Activated B cell treated with CpG ODN at 0.5 μM for 24 hours (primary cell): Measurements from ENCODE around the gene AGAP2. TPM values are rescaled to one million over a fixed set of nuclear protein-coding genes. Genes with fewer than 3 reads are reported as not detected.

Experiments
- ATAC-seq: fragments of 200-7000 bp; cut with Tn5 transposase; one replicate; pipeline ENCODE4 v1.10.0; 2021; ENCODE audit warnings: low read depth, mild to moderate bottlenecking, moderate library complexity
- CTCF ChIA-PET: fragments of 350-600 bp; sonication (Branson Sonifier 250); formaldehyde crosslinking; loops from one replicate; lab custom pipeline; 2021; ENCODE audit warnings: antibody characterized with exemption; lab: Charles Lee
- POLR2A ChIA-PET: fragments of 350-600 bp; sonication (Branson Sonifier 250); formaldehyde crosslinking; loops from one replicate; lab custom pipeline; 2021; ENCODE audit warnings: antibody characterized with exemption; lab: Charles Lee
- DNase-seq: peaks from one replicate; pipeline ENCODE4 v3.0.0; 2022
- H3K27ac Mint-ChIP-seq: one replicate; pipeline ENCODE4 v1.8.0; 2020; ENCODE audit warnings: mixed read lengths
- H3K27me3 Mint-ChIP-seq: one replicate; pipeline ENCODE4 v1.8.0; 2021; ENCODE audit warnings: mixed read lengths
- H3K36me3 Mint-ChIP-seq: one replicate; pipeline ENCODE4 v1.8.0; 2021; ENCODE audit warnings: low read depth, mixed read lengths
- H3K4me1 Mint-ChIP-seq: one replicate; pipeline ENCODE4 v1.8.0; 2021; ENCODE audit warnings: mixed read lengths
- H3K4me3 Mint-ChIP-seq: one replicate; pipeline ENCODE4 v1.8.0; 2020; ENCODE audit warnings: mild to moderate bottlenecking, mixed read lengths
- H3K9me3 Mint-ChIP-seq: one replicate; pipeline ENCODE4 v1.8.0; 2020; ENCODE audit warnings: mixed read lengths
- intact Hi-C: fragments of 100-400 bp; cut with micrococcal nuclease; formaldehyde crosslinking; loops from one replicate; pipeline ENCODE4 v1.15.1; 2024
- total RNA-seq: library from RNA; stranded (reverse); gene quantifications from 2 replicates; pipeline ENCODE4 v1.2.3, GENCODE V29; 2022
- TF ChIP-seq, protein P1 (sequence below): fragments of 200-600 bp; IDR thresholded peaks from one replicate; pipeline ENCODE4 v1.8.0; 2022; ENCODE audit warnings: antibody characterized with exemption, mild to moderate bottlenecking

AGAP2 gene
- total RNA-seq, 1 donor from 2014 or later, result 18.5 TPM

DNA sequence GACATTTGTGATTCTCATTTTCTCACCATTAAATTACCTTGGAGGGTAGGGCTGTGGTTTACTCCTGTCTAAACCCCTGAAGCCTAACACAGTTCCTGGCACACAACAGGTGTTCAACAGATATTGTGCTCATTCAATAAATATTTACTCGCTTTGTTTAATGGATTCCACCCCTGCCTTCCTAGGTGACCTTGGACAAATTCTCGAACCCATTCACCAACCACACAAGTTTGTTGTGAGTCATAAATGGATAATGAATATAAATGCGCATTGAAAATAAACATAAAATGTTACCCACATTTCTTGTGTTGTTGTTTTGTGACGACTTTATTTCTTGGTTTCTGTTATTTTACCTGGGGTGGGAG lies 43.7 kb upstream of the AGAP2 start:
- peak overlapping the region; percentile 99 for H3K4me3 Mint-ChIP-seq
- peaks cover 22% of the 10 kb centered on the region for H3K4me1 Mint-ChIP-seq
- ATAC-seq, result no peak
- TF ChIP-seq, protein P1, sequence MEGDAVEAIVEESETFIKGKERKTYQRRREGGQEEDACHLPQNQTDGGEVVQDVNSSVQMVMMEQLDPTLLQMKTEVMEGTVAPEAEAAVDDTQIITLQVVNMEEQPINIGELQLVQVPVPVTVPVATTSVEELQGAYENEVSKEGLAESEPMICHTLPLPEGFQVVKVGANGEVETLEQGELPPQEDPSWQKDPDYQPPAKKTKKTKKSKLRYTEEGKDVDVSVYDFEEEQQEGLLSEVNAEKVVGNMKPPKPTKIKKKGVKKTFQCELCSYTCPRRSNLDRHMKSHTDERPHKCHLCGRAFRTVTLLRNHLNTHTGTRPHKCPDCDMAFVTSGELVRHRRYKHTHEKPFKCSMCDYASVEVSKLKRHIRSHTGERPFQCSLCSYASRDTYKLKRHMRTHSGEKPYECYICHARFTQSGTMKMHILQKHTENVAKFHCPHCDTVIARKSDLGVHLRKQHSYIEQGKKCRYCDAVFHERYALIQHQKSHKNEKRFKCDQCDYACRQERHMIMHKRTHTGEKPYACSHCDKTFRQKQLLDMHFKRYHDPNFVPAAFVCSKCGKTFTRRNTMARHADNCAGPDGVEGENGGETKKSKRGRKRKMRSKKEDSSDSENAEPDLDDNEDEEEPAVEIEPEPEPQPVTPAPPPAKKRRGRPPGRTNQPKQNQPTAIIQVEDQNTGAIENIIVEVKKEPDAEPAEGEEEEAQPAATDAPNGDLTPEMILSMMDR, result no peak
- H3K27me3 Mint-ChIP-seq, result no peaks in the 10 kb centered on the region
- intact Hi-C loops, result loop anchor here (1.0 to 2.0 kb wide), 6 partner anchors 10 to 123 kb away; partner anchors contain the start of genes CDK4, EEF1AKMT3 and METTL1
- no peaks in the 10 kb centered on the region for H3K9me3 Mint-ChIP-seq
- ChIA-PET CTCF (interaction anchor here (1.0 to 2.7 kb wide), 3 partner anchors 21 to 26 kb away, joined by 5 to 16 read pairs (median 9); no protein-coding TSS in a partner anchor), POLR2A (interaction anchor here (1.2 to 2.4 kb wide), 3 partner anchors 10 to 114 kb away, joined by 5 to 11 read pairs (median 11); partner anchors contain the start of genes EEF1AKMT3 and METTL1)
- peak overlapping the region; percentile 97 for H3K27ac Mint-ChIP-seq
- DNase-seq, result no peak
- H3K36me3 Mint-ChIP-seq, result peaks cover 28% of the 10 kb centered on the region

DNA sequence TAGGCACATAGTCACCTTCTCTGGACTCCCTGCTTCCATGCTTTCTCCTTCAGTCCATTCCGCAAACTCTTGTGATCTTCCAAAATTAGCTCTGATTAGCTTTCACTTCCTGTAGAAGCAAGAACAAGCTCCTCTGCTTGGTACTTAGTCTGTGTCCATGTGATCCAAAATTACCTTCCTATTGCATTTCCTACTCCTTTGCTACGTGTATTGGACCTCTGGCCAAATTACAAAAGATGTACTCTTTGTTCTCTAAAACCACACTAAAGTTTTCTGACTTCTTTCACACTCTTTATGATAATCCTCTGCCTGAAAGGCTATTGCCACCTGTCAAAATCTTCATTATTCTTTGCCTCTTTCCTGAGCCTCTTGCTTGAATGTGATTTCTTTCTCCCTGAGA lies 43.3 kb upstream of the AGAP2 start:
- intact Hi-C loops, result loop anchor here (1.0 to 2.0 kb wide), 6 partner anchors 10 to 124 kb away; partner anchors contain the start of genes CDK4, EEF1AKMT3 and METTL1
- POLR2A ChIA-PET, result interaction anchor here (2.3 kb wide), 1 partner anchor 10 kb away, joined by 11 read pairs; the partner anchor contains the start of genes EEF1AKMT3 and METTL1

DNA sequence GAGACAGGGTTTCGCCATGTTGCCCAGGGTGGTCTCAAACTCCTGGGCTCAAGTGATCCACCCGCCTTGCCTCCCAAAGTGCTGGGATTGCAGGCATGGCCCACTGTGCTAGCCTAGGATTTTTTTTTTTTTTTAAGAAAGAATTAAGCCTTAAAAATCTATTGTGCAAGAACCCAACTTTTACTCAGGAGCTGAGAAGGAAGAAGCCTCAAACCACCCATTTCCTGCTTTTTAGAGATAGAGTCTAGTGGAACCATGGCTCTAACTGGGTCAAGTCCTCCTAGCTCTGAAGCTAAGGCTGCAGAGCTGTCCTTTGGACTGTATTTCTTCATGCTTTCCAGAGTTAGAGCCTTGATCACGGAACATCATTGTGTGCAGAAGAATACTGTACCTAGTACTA lies 42.7 kb upstream of the AGAP2 start:
- Mint-ChIP-seq H3K27me3 (no peaks in the 10 kb centered on the region), H3K36me3 (peaks cover 18% of the 10 kb centered on the region), H3K27ac (no peak overlapping the region), H3K9me3 (no peaks in the 10 kb centered on the region), H3K4me3 (no peak overlapping the region), H3K4me1 (peaks cover 22% of the 10 kb centered on the region)
- TF ChIP-seq, protein P1, result no peak
- ChIA-PET CTCF (interaction anchor here (0.9 to 1.3 kb wide), 3 partner anchors 19 to 124 kb away, joined by 3 to 9 read pairs (median 5); no protein-coding TSS in a partner anchor), POLR2A (interaction anchor here (2.3 kb wide), 1 partner anchor 9 kb away, joined by 11 read pairs; the partner anchor contains the start of genes EEF1AKMT3 and METTL1)
- DNase-seq, result no peak
- ATAC-seq, result no peak
- intact Hi-C loops, result no loop called here

More for the DNA sequence above, 43.3 kb upstream of the AGAP2 start:
- TF ChIP-seq, protein P1, result no peak
- H3K27me3 Mint-ChIP-seq, result no peaks in the 10 kb centered on the region
- H3K9me3 Mint-ChIP-seq, result no peaks in the 10 kb centered on the region
- peaks cover 22% of the 10 kb centered on the region for H3K4me1 Mint-ChIP-seq
- no peak for ATAC-seq
- peaks cover 24% of the 10 kb centered on the region for H3K36me3 Mint-ChIP-seq
- CTCF ChIA-PET, result interaction anchor here (0.9 to 1.3 kb wide), 3 partner anchors 20 to 124 kb away, joined by 3 to 9 read pairs (median 5); no protein-coding TSS in a partner anchor
- no peak overlapping the region for H3K27ac Mint-ChIP-seq
- no peak overlapping the region for H3K4me3 Mint-ChIP-seq
- DNase-seq, result no peak

DNA sequence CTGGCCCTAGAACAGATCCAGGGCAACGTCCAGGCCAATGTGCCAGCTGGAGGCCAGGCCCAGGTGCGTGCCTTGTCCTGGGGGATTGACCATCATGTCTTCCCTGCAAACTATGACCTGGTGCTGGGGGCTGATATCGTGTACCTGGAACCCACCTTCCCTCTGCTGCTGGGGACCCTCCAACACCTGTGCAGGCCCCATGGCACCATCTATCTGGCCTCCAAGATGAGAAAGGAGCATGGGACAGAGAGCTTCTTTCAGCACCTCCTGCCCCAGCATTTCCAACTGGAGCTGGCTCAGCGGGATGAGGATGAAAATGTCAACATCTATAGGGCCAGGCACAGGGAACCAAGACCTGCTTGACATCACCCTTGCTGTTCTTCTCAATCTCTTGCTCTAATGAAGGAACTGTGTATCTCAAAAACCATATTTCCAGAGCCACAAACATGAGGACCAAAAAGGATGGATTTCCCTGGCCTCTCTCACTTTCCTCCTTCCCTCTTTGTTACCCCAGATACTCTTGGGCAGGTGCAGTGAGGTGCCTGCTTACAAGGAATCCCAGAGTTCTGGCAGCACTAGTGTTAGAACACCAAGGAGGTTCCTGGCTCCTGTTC lies 41.8 kb upstream of the AGAP2 start:
- intact Hi-C loops, result no loop called here
- H3K27ac Mint-ChIP-seq, result no peak overlapping the region

More for the DNA sequence above, 41.8 kb upstream of the AGAP2 start:
- Mint-ChIP-seq H3K27me3 (no peaks in the 10 kb centered on the region), H3K4me1 (peaks cover 20% of the 10 kb centered on the region), H3K36me3 (peaks cover 12% of the 10 kb centered on the region), H3K9me3 (no peaks in the 10 kb centered on the region), H3K4me3 (no peak overlapping the region)
- TF ChIP-seq, protein P1, result no peak
- DNase-seq, result no peak
- ChIA-PET CTCF (no interaction called here), POLR2A (interaction anchor here (2.3 kb wide), 1 partner anchor 8 kb away, joined by 11 read pairs; the partner anchor contains the start of genes EEF1AKMT3 and METTL1)
- no peak for ATAC-seq
